Measurements from ENCODE around the gene SLC22A31. TPM values are rescaled to one million over a fixed set of nuclear protein-coding genes. Genes with fewer than 3 reads are reported as not detected.
"Not testable (repeated sequence)": the region's sequence is repeated elsewhere in the genome, so short reads cannot be mapped to it uniquely, and the experiment has no call there.

The SLC22A31 gene
- under 1 TPM; 0.39 to 0.45 TPM for total RNA-seq

DNA sequence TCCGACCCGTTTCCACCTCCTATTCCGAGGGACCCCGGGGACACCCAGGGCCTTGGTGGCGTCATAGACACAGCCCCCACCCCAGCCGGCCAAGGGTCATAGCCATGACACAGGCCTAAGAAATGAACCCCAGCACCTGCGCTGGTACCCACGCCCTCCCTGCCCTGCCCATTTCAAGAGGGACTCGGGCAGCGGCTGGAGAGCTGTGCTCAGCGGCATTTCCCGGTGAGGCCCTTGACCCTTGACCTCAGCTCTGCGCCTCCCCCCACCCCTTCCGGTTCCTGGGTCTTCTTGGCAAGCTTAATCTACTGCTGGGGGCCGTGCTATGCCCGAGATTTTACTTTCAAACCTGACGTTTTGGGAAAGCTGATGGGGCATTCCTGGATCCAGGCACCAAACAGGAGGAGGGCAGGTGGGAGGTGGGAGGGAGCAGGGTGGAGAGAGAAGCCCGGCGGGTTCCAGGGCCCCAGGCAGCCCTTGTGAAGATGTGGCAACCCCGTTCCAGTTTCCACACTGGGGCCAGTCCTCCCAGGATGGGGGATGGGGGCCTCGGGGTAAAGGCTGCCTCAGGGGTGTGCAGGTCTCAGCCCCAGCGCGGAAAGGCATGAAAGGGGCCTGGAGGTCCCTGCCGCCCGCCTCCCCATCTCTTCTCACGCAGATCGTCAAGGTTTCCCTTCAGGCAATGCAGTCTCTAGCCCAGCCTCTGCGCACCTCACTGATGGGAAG is at the start of gene SLC22A31:
Gene SLC22A31, minus strand, starts transcription at position 414 of the 726 bp plus-strand sequence. Its CDS starts 36 bp downstream, at position 378.
- CTCF ChIA-PET: no interaction called here
- peaks cover 34% of the 10 kb centered on the region for H3K27me3 Mint-ChIP-seq
- H3K36me3 Mint-ChIP-seq: no peaks in the 10 kb centered on the region

DNA sequence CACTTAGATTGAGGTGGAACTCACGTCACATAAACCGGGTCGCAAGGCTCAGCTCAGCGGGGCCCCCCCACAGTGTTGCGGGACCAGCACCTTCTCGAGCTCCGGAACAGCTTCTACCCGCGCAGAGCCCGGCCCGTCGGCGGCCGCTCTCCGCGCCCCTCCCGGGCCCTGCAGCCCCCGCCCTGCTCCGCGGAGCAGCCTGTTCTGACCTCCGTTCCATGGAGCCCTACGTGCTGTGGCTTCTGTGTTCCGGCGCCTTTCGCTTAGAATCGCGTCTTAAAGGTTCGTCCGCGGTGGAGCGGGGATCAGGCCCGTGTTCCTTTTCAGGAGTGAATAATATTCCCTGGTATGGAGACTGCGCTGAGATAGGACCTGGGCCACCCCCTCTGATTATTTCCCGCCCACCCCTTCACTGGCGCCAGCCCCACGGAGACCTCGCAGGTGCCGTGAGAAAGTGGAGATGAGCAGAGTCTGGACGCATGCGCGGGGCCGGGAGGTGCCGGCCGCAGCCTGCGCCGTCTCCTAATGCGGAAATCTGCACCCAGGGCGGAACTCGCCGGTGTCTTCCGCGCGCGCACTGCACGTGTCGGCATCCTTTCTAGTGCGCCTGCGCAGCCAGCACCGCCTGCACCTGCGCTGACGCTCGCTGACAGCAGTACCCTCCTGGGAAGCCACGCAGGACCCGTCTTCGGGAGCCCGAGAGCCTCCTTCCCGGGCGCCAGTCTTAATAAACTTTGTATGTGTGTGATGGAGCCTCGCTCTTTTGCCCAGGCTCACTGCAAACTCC is 48.1 kb upstream of the SLC22A31 start:
- POLR2A ChIA-PET: no interaction called here
- no peak for DNase-seq
- CTCF ChIA-PET: interaction anchor here (1.0 to 1.5 kb wide), 2 partner anchors 41 to 309 kb away, joined by 4 to 7 read pairs; no protein-coding TSS in a partner anchor
- H3K27ac Mint-ChIP-seq: no peak overlapping the region
- peaks cover 8% of the 10 kb centered on the region for H3K9me3 Mint-ChIP-seq
- peak overlapping the region; percentile 70 for H3K4me3 Mint-ChIP-seq
- intact Hi-C loops (cut with micrococcal nuclease): no loop called here
- H3K27me3 Mint-ChIP-seq: no peaks in the 10 kb centered on the region
- H3K4me1 Mint-ChIP-seq (ENCODE audit: low read depth): peaks cover 2% of the 10 kb centered on the region
- H3K36me3 Mint-ChIP-seq: peaks cover 5% of the 10 kb centered on the region

More for the DNA sequence above, at the start of gene SLC22A31:
- POLR2A ChIA-PET: no interaction called here
- no peak for DNase-seq
- Mint-ChIP-seq H3K9me3 (no peaks in the 10 kb centered on the region), H3K4me3 (no peak within 1 kb of the TSS), H3K27ac (no peak within 1 kb of the TSS), H3K4me1 (ENCODE audit: low read depth) (peaks cover 18% of the 10 kb centered on the region)
- intact Hi-C loops (cut with micrococcal nuclease): no loop called here

DNA sequence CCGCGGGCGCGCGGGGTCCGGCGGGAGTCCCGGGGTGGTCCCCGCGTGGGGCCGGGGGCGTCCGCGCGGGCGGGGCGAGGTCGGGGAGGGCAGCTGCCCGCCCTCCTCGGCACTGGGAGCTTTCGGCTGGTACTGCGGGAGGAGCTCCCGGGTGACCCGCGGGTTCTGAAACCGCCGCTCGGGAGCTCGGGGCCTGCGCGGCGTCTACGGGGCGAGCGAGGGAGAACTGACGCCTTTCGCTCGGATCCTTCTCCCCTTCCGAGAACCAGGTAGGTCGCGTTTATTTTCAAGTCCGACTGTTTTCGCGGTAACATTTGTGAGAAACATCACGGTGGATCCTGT is 47.4 kb upstream of the SLC22A31 start:
- H3K4me1 Mint-ChIP-seq (ENCODE audit: low read depth); H3K9me3 Mint-ChIP-seq; DNase-seq; H3K36me3 Mint-ChIP-seq; H3K27ac Mint-ChIP-seq; H3K27me3 Mint-ChIP-seq; intact Hi-C loops (cut with micrococcal nuclease): not testable (repeated sequence)
- CTCF ChIA-PET: interaction anchor here (0.9 to 1.5 kb wide), 5 partner anchors 30 to 309 kb away, joined by 3 to 7 read pairs (median 4); partner anchors contain the start of gene ZNF778
- POLR2A ChIA-PET: interaction anchor here (1.0 to 1.8 kb wide), 2 partner anchors 30 to 67 kb away, joined by 3 to 5 read pairs; partner anchors contain the start of gene ZNF778
- H3K4me3 Mint-ChIP-seq: peak overlapping the region; percentile 70

DNA sequence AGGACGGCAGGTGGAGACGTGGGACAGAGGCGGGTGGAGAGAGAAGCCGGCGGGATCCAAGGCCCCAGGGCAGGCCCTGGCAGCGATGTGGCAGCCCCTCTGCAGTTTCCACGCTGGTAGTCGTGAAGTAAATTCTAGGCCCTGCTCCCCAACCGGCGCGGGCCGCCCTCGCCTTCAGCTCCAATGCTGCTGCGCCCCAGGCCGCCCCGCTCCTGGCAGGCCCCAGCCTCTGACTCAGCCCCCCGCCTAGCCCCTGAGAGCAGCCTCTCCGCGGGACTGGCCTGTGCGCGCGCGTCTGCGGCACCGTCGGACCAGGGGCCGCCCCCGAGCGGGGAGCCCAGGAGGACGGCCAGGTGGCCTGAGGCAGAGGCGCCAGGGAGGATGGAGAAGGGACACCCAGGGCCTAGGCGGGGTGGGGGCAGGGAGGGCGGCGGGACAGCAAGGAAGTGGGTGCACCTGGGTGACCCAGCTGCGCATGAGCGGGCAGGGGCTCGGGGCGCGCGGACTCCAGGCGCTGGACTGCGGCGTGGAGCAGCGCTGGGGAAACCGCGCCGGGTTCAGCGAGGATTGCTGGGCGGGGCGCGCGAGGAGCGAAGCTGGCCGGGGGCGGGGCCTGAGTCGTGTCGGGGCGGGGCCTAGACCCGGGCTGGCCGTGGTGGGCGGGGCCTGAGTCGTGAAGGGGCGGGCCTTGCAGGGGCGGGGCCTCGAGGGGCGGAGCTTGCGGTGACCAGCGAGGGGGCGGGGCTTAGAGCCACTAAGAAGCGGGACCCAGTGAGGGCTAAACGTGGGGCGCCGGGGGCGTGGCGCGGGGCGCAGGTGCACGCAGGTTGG is 46.8 kb upstream of the SLC22A31 start:
- POLR2A ChIA-PET: interaction anchor here (1.0 to 1.8 kb wide), 2 partner anchors 29 to 67 kb away, joined by 3 to 5 read pairs; partner anchors contain the start of gene ZNF778
- peak overlapping the region; percentile 71 for H3K4me3 Mint-ChIP-seq
- peak; percentile 97 for DNase-seq
- peaks cover 8% of the 10 kb centered on the region for H3K9me3 Mint-ChIP-seq
- peaks cover 2% of the 10 kb centered on the region for H3K4me1 Mint-ChIP-seq (ENCODE audit: low read depth)
- no peak overlapping the region for H3K27ac Mint-ChIP-seq
- intact Hi-C loops (cut with micrococcal nuclease): no loop called here
- no peaks in the 10 kb centered on the region for H3K27me3 Mint-ChIP-seq
- peaks cover 5% of the 10 kb centered on the region for H3K36me3 Mint-ChIP-seq
- CTCF ChIA-PET: interaction anchor here (0.9 to 1.5 kb wide), 6 partner anchors 29 to 434 kb away, joined by 3 to 7 read pairs (median 4); partner anchors contain the start of gene ZNF778

DNA sequence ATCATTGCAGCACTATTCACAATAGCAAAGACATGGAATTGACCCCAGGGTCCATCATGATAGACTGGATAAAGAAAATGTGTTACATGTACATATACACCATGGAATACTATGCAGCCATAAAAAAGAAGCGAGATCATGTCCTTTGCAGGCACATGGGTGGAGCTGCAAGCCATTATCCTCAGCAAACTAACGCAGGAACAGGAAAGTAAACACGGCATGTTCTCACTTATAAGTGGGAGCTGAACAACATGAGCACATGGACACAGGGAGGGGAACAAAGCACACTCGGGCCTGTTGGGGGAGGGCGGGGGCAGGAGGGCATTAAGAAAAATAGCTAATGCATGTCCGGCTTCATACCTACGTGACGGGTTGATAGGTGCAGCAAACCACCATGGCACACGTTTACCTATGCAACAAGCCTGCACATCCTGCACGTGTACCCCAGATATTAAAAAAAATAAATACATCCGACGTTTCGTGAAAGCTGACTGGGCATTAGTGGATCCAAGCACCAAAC is 46.1 kb upstream of the SLC22A31 start:
- DNase-seq: no peak
- H3K9me3 Mint-ChIP-seq: peaks cover 8% of the 10 kb centered on the region
- H3K27ac Mint-ChIP-seq: no peak overlapping the region
- H3K36me3 Mint-ChIP-seq: peaks cover 5% of the 10 kb centered on the region
- H3K4me3 Mint-ChIP-seq: peak overlapping the region; percentile 71
- intact Hi-C loops (cut with micrococcal nuclease): no loop called here
- no peaks in the 10 kb centered on the region for H3K27me3 Mint-ChIP-seq
- ChIA-PET POLR2A (interaction anchor here (1.8 kb wide), 1 partner anchor 68 kb away, joined by 5 read pairs; no protein-coding TSS in a partner anchor), CTCF (interaction anchor here (1.1 kb wide), 1 partner anchor 433 kb away, joined by 4 read pairs; no protein-coding TSS in a partner anchor)
- peaks cover 2% of the 10 kb centered on the region for H3K4me1 Mint-ChIP-seq (ENCODE audit: low read depth)

DNA sequence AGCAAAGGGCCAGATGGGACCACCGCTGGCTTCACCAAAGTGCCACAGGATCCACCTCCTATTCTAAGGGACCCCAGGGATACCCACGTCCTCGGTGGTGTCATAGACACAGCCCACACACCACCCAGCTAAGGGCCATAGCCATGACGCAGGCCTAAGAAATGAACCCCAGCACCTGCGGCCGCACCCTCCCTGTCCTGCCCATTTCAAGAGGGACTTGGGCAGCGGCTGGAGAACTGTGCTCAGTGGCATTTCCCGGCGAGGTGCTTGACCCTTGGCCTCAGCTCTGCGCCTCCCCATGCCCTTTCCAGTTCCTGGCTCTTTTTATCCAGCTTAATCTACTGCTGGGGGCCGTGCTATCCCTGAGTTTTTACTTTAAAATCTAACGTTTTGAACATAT is 44.4 kb upstream of the SLC22A31 start:
- POLR2A ChIA-PET: no interaction called here
- CTCF ChIA-PET: no interaction called here
- Mint-ChIP-seq H3K4me1 (ENCODE audit: low read depth) (peaks cover 5% of the 10 kb centered on the region), H3K36me3 (peaks cover 3% of the 10 kb centered on the region), H3K9me3 (no peaks in the 10 kb centered on the region), H3K27ac (no peak overlapping the region), H3K4me3 (no peak overlapping the region), H3K27me3 (no peaks in the 10 kb centered on the region)
- intact Hi-C loops (cut with micrococcal nuclease): loop anchor here (5.0 kb wide), 1 partner anchor 243 kb away; no protein-coding TSS in a partner anchor
- DNase-seq: no peak

DNA sequence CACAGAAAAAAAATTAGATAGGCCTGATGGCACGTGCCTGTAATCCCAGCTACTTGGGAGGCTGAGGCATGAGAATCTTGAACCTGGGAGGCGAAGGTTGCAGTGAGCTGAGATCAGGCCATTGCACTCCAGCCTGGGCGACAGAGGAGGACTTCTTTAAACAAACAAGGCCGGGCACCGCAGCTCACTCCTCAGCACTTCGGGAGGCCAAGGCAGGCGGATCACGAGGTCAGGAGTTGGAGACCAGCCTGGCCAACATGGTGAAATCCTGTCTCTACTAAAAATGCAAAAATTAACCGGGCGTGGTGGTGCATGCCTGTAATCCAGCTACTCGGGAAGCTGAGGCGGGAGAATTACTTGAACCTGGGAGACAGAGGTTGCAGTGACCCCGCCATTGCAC is 43.9 kb upstream of the SLC22A31 start:
- H3K4me1 Mint-ChIP-seq (ENCODE audit: low read depth); H3K27ac Mint-ChIP-seq; CTCF ChIA-PET; DNase-seq; H3K9me3 Mint-ChIP-seq; H3K36me3 Mint-ChIP-seq; H3K27me3 Mint-ChIP-seq; POLR2A ChIA-PET; H3K4me3 Mint-ChIP-seq: not testable (repeated sequence)
- intact Hi-C loops (cut with micrococcal nuclease): loop anchor here (5.0 kb wide), 1 partner anchor 243 kb away; no protein-coding TSS in a partner anchor

DNA sequence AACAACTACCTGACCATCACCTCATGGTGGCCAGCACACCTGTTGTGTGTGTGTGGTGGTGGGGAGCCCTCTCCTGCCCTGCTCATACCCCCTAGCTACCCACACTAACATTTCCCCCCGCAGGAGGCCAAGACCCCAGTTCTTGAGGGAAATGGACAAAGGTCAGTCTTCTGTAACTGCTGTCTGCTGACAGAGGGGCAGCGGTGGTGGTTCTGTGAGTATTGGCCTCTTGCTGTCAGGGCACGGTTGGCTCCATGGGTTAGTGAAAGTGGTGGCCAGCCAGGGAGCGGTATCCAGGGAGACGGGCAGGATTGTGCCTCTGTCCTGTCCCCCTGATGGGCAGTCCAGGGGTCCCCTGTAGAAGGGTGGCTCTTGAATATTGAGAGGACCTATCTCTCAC is 43.3 kb upstream of the SLC22A31 start:
- peaks cover 3% of the 10 kb centered on the region for H3K36me3 Mint-ChIP-seq
- intact Hi-C loops (cut with micrococcal nuclease): loop anchor here (5.0 kb wide), 1 partner anchor 244 kb away; no protein-coding TSS in a partner anchor
- H3K4me1 Mint-ChIP-seq (ENCODE audit: low read depth): peaks cover 6% of the 10 kb centered on the region
- POLR2A ChIA-PET: no interaction called here
- no peaks in the 10 kb centered on the region for H3K9me3 Mint-ChIP-seq
- no peaks in the 10 kb centered on the region for H3K27me3 Mint-ChIP-seq
- CTCF ChIA-PET: interaction anchor here (0.9 kb wide), 1 partner anchor 28 kb away, joined by 3 read pairs; no protein-coding TSS in a partner anchor
- H3K27ac Mint-ChIP-seq: no peak overlapping the region
- H3K4me3 Mint-ChIP-seq: no peak overlapping the region
- DNase-seq: no peak

DNA sequence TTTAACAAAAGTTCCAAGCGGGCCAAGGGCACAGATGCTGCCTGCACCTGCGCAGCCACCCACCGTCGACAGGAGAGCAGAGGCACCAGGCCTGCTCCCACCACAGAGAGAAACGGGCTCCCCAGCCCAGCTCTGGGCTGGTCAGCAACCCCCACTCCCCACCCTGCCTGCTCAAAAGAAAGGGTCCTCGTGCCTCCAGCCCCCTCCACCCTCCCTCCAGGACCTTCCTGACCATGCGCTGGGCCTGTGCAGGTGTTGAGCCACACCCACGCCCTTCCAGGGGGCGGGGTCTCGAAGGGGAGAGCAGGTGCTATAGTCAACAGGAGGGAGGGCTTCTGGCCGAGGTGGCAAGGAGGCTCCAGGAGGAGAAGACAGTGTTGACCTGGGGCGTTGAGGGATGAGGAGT is 42.5 kb upstream of the SLC22A31 start:
- Mint-ChIP-seq H3K9me3 (no peaks in the 10 kb centered on the region), H3K4me1 (ENCODE audit: low read depth) (peaks cover 6% of the 10 kb centered on the region), H3K27ac (no peak overlapping the region), H3K36me3 (peaks cover 3% of the 10 kb centered on the region), H3K27me3 (no peaks in the 10 kb centered on the region), H3K4me3 (peak overlapping the region; percentile 20)
- ChIA-PET CTCF (interaction anchor here (0.9 kb wide), 1 partner anchor 27 kb away, joined by 3 read pairs; no protein-coding TSS in a partner anchor), POLR2A (no interaction called here)
- intact Hi-C loops (cut with micrococcal nuclease): loop anchor here (5.0 kb wide), 1 partner anchor 245 kb away; no protein-coding TSS in a partner anchor
- no peak for DNase-seq

DNA sequence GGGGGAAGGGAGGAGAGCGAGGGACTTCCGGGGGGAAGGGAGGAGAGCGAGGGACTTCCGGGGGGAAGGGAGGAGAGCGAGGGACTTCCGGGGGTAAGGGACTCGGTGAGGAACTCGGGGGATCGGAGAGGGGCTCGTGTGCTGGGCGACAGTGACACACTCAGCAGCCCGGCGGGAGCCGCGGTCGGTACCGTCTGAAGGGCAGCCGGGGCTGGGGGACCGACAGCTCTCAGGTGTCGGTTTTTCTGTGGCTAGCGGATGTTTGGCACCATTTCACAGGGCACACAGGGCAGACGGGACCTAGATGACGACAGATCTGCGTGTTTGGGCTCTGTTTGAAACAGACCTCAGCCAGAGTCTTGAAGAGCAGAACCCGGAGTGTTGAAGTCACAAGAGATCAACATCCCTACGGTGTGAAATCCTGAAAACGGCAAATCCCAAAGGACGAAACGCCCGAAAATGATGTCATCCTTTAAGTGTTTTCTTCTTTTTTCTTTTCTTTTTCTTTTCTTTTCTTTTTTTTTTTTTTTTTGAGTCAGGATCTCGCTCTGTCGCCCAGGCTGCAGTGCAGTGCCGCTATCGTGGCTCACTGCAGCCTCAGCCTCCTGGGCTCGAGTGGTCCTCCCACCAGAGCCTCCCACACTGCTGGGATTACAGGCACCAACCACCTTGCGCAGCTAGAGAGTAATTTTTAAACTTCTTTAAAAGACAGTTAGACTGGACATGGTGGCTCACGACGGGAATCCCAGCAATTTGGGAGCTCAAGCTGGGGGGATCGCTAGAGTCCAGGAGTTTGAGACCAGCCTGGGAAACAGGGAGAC is 41.1 kb upstream of the SLC22A31 start:
- Mint-ChIP-seq H3K36me3 (peaks cover 3% of the 10 kb centered on the region), H3K27me3 (no peaks in the 10 kb centered on the region), H3K4me3 (peak overlapping the region; percentile 97), H3K9me3 (no peaks in the 10 kb centered on the region), H3K4me1 (ENCODE audit: low read depth) (peaks cover 4% of the 10 kb centered on the region), H3K27ac (peak overlapping the region; percentile 96)
- intact Hi-C loops (cut with micrococcal nuclease): loop anchor here (2.0 to 5.0 kb wide), 3 partner anchors 246 to 319 kb away; partner anchors contain the start of gene RPL13
- ChIA-PET POLR2A (interaction anchor here (0.7 to 1.4 kb wide), 4 partner anchors 24 to 266 kb away, joined by 3 to 5 read pairs (median 4); partner anchors contain the start of gene ZNF778), CTCF (interaction anchor here (1.1 to 2.5 kb wide), 9 partner anchors 24 to 650 kb away, joined by 3 to 18 read pairs (median 5); partner anchors contain the start of genes APRT, SPG7 and ZNF778)
- DNase-seq: peak; percentile 86
